K562 (cell line): Measurements from ENCODE around the gene SMC5. TPM values are rescaled to one million over a fixed set of nuclear protein-coding genes. Genes with fewer than 3 reads are reported as not detected.

Experiments
- ATAC-seq: fragments of 200-7000 bp; cut with Tn5 transposase; 3 replicates; pipeline ENCODE4 v1.9.1; 2020; ENCODE audit warnings: moderate library complexity
- BruUV-seq: library from RNA; stranded (reverse); fragments of 400-500 nt; replicated peaks from 2 replicates; lab custom pipeline; 2021; lab: Mats Ljungman, UMichigan
- CTCF ChIA-PET: fragments of 300-600 bp; formaldehyde crosslinking; extraction: SDS; loops from one replicate; lab custom pipeline; 2021; ENCODE audit warnings: low intra/inter-chr PET ratio; lab: Yijun Ruan, JAX
- POLR2A ChIA-PET: fragments of 300-600, 350-650 bp; sonication (Branson Sonifier 250); formaldehyde crosslinking; extraction: SDS; loops from one replicate; lab custom pipeline; 2021; ENCODE audit warnings: antibody characterized with exemption, inconsistent platforms; lab: Yijun Ruan, JAX
- DNase-seq, 4 experiments: peaks; one replicate each; pipeline versions ENCODE4 v3.0.0 to v3.0.0-alpha.2; 2011 to 2018; ENCODE audit warnings: low spot score in 3 of 4, mixed read lengths in 3 of 4; ENCODE audit errors: extremely low read depth in 1 of 4
- FAIRE-seq: peaks from 2 replicates; lab custom pipeline; 2011; peaks lifted over from hg19 to GRCh38; lab: Jason Lieb, UNC
- H2AFZ ChIP-seq: 2 replicates; pipeline ENCODE4 v1.6.0; 2011; ENCODE audit warnings: low read depth, low read length, control low read depth, inconsistent platforms
- H3K27ac ChIP-seq: fragments of 200-600 bp; 3 replicates; pipeline ENCODE4 v1.8.0; 2011; ENCODE audit warnings: low read depth, mild to moderate bottlenecking, control low read depth, inconsistent platforms, low read length, moderate library complexity, mixed read lengths; ENCODE audit errors: extremely low read depth
- H3K27me3 ChIP-seq, 2 experiments: fragments of 300-600 bp in 1 of 2; 2 replicates in 1 of 2; 3 replicates in 1 of 2; pipeline versions ENCODE4 v1.6.0 to v1.8.0; 2011; ENCODE audit warnings: inconsistent platforms in 2 of 2, low read length in 2 of 2, mild to moderate bottlenecking in 1 of 2, mixed read lengths in 1 of 2, moderate library complexity in 1 of 2; ENCODE audit not compliant: control insufficient read depth in 2 of 2, insufficient read depth in 2 of 2
- H3K36me3 ChIP-seq: fragments of 300-600 bp; 3 replicates; pipeline ENCODE4 v1.8.0; 2011; ENCODE audit warnings: mild to moderate bottlenecking, low read length, inconsistent platforms; ENCODE audit not compliant: control insufficient read depth, insufficient read depth
- H3K4me1 ChIP-seq, 2 experiments: fragments of 200-600 bp in 1 of 2; replicated peaks in 1 of 2; 2 replicates in 1 of 2; 3 replicates in 1 of 2; pipeline versions ENCODE4 v1.5.1 to v1.8.0; 2011; ENCODE audit warnings: inconsistent platforms in 2 of 2, low read length in 2 of 2, mild to moderate bottlenecking in 1 of 2, mixed read lengths in 1 of 2, moderate library complexity in 1 of 2; ENCODE audit not compliant: control insufficient read depth in 2 of 2, insufficient read depth in 2 of 2
- H3K4me2 ChIP-seq: 2 replicates; pipeline ENCODE4 v1.6.1; 2011; ENCODE audit warnings: low read length, control low read depth, inconsistent platforms, mixed read lengths; ENCODE audit not compliant: insufficient read depth
- H3K4me3 ChIP-seq: fragments of 200-600 bp; sonication (generic), shearing (Covaris generic); 2 replicates; pipeline ENCODE4 v1.5.1; 2016; ENCODE audit warnings: control low read depth, inconsistent platforms
- H3K79me2 ChIP-seq: fragments of 200-600 bp; 3 replicates; pipeline ENCODE4 v1.8.0; 2011; ENCODE audit warnings: low read length, inconsistent platforms; ENCODE audit not compliant: control insufficient read depth, insufficient read depth
- H3K9ac ChIP-seq, 2 experiments: 2 replicates each; pipeline versions ENCODE4 v1.6.0 to v1.6.1; 2011; ENCODE audit warnings: low read depth in 2 of 2, low read length in 2 of 2, control low read depth in 1 of 2, inconsistent platforms in 1 of 2, mild to moderate bottlenecking in 1 of 2, mixed read lengths in 1 of 2; ENCODE audit not compliant: insufficient read depth in 1 of 2
- H3K9me1 ChIP-seq: one replicate; pipeline ENCODE4 v1.6.0; 2011; ENCODE audit warnings: inconsistent platforms, mild to moderate bottlenecking, low read length, moderate library complexity; ENCODE audit not compliant: control insufficient read depth, insufficient read depth
- H3K9me3 ChIP-seq: replicated peaks from 2 replicates; pipeline ENCODE4 v1.5.1; 2011; ENCODE audit warnings: low read depth, low read length, inconsistent platforms; ENCODE audit not compliant: control insufficient read depth, insufficient read depth
- H4K20me1 ChIP-seq: replicated peaks from 2 replicates; pipeline ENCODE4 v1.6.1; 2011; ENCODE audit warnings: low read length, inconsistent platforms, mixed read lengths; ENCODE audit not compliant: control insufficient read depth, insufficient read depth
- BRF2 ChIP-seq: IDR thresholded peaks from 3 replicates; pipeline ENCODE4 v1.6.1; 2011; ENCODE audit warnings: borderline replicate concordance, mild to moderate bottlenecking; ENCODE audit not compliant: insufficient read length, insufficient read depth
- DACH1 ChIP-seq: fragments of 450-650 bp; IDR thresholded peaks from 2 replicates; pipeline ENCODE4 v1.6.1; 2018; ENCODE audit not compliant: partially characterized antibody
- DMBX1 ChIP-seq: fragments of 250-450 bp; sonication (Bioruptor Pico); IDR thresholded peaks from 2 replicates; pipeline ENCODE4 v1.8.0; 2022; ENCODE audit warnings: inconsistent platforms, mild to moderate bottlenecking, moderate library complexity, borderline replicate concordance
- ELF2 ChIP-seq: fragments of 250-450 bp; sonication (Bioruptor Pico); IDR thresholded peaks from 2 replicates; pipeline ENCODE4 v1.5.0; 2021; ENCODE audit warnings: mild to moderate bottlenecking
- HNRNPH1 ChIP-seq: fragments of 200-400 bp; formaldehyde crosslinking; optimal IDR thresholded peaks from 2 replicates; pipeline ENCODE3; 2017; ENCODE audit warnings: low read depth, mild to moderate bottlenecking, low read length, moderate library complexity
- NR0B1 ChIP-seq: fragments of 450-650 bp; IDR thresholded peaks from one replicate; pipeline ENCODE4 v1.6.1; 2018; ENCODE audit warnings: mild to moderate bottlenecking, moderate library complexity; ENCODE audit not compliant: partially characterized antibody
- PHF21A ChIP-seq: fragments of 450-650 bp; IDR thresholded peaks from 2 replicates; pipeline ENCODE4 v1.6.1; 2017; ENCODE audit warnings: low read depth, borderline replicate concordance
- RBM17 ChIP-seq: fragments of 200-400 bp; formaldehyde crosslinking; IDR thresholded peaks from 2 replicates; pipeline ENCODE4 v1.6.1; 2017; ENCODE audit warnings: low read depth, mild to moderate bottlenecking, low read length, borderline replicate concordance
- SMARCA4 ChIP-seq: fragments of 450-650 bp; IDR thresholded peaks from 2 replicates; pipeline ENCODE4 v1.6.1; 2016
- SMARCA5 ChIP-seq: fragments of 450-650 bp; IDR thresholded peaks from 2 replicates; pipeline ENCODE4 v1.6.1; 2016
- TAF1 ChIP-seq: IDR thresholded peaks from 2 replicates; pipeline ENCODE4 v1.6.1; 2011; ENCODE audit warnings: mild to moderate bottlenecking, low read length, moderate library complexity; ENCODE audit not compliant: insufficient read depth, control insufficient read depth, severe bottlenecking; ENCODE audit errors: extremely low read depth
- TAF7 ChIP-seq: fragments of 450-650 bp; IDR thresholded peaks from 2 replicates; pipeline ENCODE4 v1.6.1; 2016; ENCODE audit warnings: missing genetic modification characterization, missing compliant biosample characterization
- ZBTB33 ChIP-seq: sonication (generic); formaldehyde crosslinking; IDR thresholded peaks from 2 replicates; pipeline ENCODE4 v1.8.1; 2023; ENCODE audit warnings: mild to moderate bottlenecking, missing genetic modification reagents
- ZFPM2 ChIP-seq: fragments of 250-450 bp; sonication (Bioruptor Pico); IDR thresholded peaks from 2 replicates; pipeline ENCODE4 v1.5.1; 2022; ENCODE audit warnings: mild to moderate bottlenecking
- ZNF143 ChIP-seq: sonication (generic); formaldehyde crosslinking; IDR thresholded peaks from 2 replicates; pipeline ENCODE4 v1.9.0; 2022; ENCODE audit warnings: mild to moderate bottlenecking, missing genetic modification reagents
- ZNF165 ChIP-seq: fragments of 250-450 bp; sonication (Bioruptor Pico); IDR thresholded peaks from 2 replicates; pipeline ENCODE4 v1.4.0; 2020; ENCODE audit warnings: borderline replicate concordance
- ZNF3 ChIP-seq: fragments of 250-450 bp; sonication (Bioruptor Pico); IDR thresholded peaks from 2 replicates; pipeline ENCODE4 v1.5.0; 2021; ENCODE audit warnings: mild to moderate bottlenecking, moderate library complexity
- ZNF311 ChIP-seq: fragments of 250-450 bp; sonication (Bioruptor Pico); IDR thresholded peaks from 2 replicates; pipeline ENCODE4 v1.4.0; 2020; ENCODE audit warnings: mild to moderate bottlenecking, moderate library complexity
- WGBS: fragments of 100-300 bp; shearing (Covaris generic); methylation state at CpG from one replicate; pipeline ENCODE4 v1.1.6; 2016; ENCODE audit warnings: low coverage, mixed read lengths; ENCODE audit not compliant: insufficient coverage; ENCODE audit errors: missing lambda C conversion rate; 5-methylcytosine and 5-hydroxymethylcytosine counted together
- in situ Hi-C: fragments of 300-500 bp; cut with MboI; formaldehyde crosslinking; loops from 4 replicates; pipeline ENCODE4 v1.15.0; 2018; ENCODE audit warnings: inconsistent platforms, mixed read lengths
- intact Hi-C: fragments of 100-400 bp; cut with micrococcal nuclease; formaldehyde crosslinking; loops from 2 replicates; pipeline ENCODE4 v1.14.2; 2022
- polyA plus RNA-seq, 8 experiments: library from polyadenylated mRNA; depleted of rRNA in 4 of 8; stranded (reverse) in 5 of 8; unstranded in 3 of 8; fragments of >200 nt; fragmentation: Nextera tagmentation in 2 of 8; fragmentation: Illumina TruSeq in 1 of 8; extraction: Ambion mirVana in 2 of 8; extraction: Trizol in 1 of 8; gene quantifications; 2 replicates each; pipeline versions ENCODE4 v1.2.1 to v1.2.3, GENCODE V29; 2011 to 2014; ENCODE audit warnings: inconsistent platforms in 1 of 8, missing spikeins in 1 of 8
- total RNA-seq, 7 experiments: library from RNA; depleted of rRNA in 6 of 7; stranded (reverse); fragments of >200 nt in 6 of 7; fragmentation: Illumina TruSeq in 2 of 7; extraction: Trizol in 2 of 7; gene quantifications; 2 replicates each; pipeline versions ENCODE4 v1.2.1 to v1.2.3, GENCODE V29; 2011 to 2021; ENCODE audit warnings: low replicate concordance in 1 of 7

The SMC5 gene
- total and polyA plus RNA-seq, 9 of the 15 experiments (the other 6 are each of a cell fraction or from before 2014, with no cell fraction given), result 3.5 to 43.2 (median 21.4) TPM

- TF ChIP-seq ZNF311 (CRISPR knock-in tag) (no peak), ZFPM2 (CRISPR knock-in tag) (no peak), NR0B1 (no peak), ZNF143 (CRISPR knock-in tag) (no peak), BRF2 (no peak), TAF7 (tag) (no peak)
- TF ChIP-seq, all 486 proteins: peak for 0
Observed at GRCh38 chr9:70315389-70315788, 56.6 kb downstream of the SMC5 start (continued).

- Histone ChIP-seq H3K27me3 (no peaks in the 10 kb centered on the region), H3K9ac (no peak overlapping the region), H3K36me3 (peaks cover 48% of the 10 kb centered on the region), H4K20me1 (no peaks in the 10 kb centered on the region), H3K4me1 (no peaks in the 10 kb centered on the region), H3K9me1 (no peaks in the 10 kb centered on the region), H3K27ac (no peak overlapping the region), H3K79me2 (no peaks in the 10 kb centered on the region), H3K4me2 (no peak overlapping the region), H3K4me3 (no peak overlapping the region), H3K9me3 (no peaks in the 10 kb centered on the region), H2AFZ (no peak overlapping the region)
- ChIA-PET CTCF (no interaction called here), POLR2A (no interaction called here)
- intact Hi-C loops (no loop called here), in situ Hi-C loops (no loop called here)
- no peak for FAIRE-seq
- no peak for ATAC-seq
- no peak for DNase-seq
- 92% methylated on average over 6 of the region's 6 CpGs for WGBS
- BruUV-seq, result no TSS peak
- TF ChIP-seq RBM17, result no peak
- no peak for TF ChIP-seq ZNF3 (CRISPR knock-in tag)
- TF ChIP-seq ZNF165 (CRISPR knock-in tag), result no peak
- TF ChIP-seq TAF1, result no peak
- TF ChIP-seq DACH1, result no peak
- TF ChIP-seq PHF21A, result no peak
- no peak for TF ChIP-seq HNRNPH1
- TF ChIP-seq SMARCA4, result no peak
- TF ChIP-seq ZBTB33 (CRISPR knock-in tag), result no peak
- TF ChIP-seq SMARCA5, result no peak
- TF ChIP-seq DMBX1, result no peak
- no peak for TF ChIP-seq ELF2 (CRISPR knock-in tag)
Observed at GRCh38 chr9:70318002-70318401, 59.2 kb downstream of the SMC5 start.
